ENCODE results near the gene ZCRB1. TPM values are rescaled to one million over a fixed set of nuclear protein-coding genes. Genes with fewer than 3 reads are reported as not detected.

The ZCRB1 gene
- total and polyA plus RNA-seq, 12 donors, result 26.1 to 79.2 (median 58.6) TPM

DNA sequence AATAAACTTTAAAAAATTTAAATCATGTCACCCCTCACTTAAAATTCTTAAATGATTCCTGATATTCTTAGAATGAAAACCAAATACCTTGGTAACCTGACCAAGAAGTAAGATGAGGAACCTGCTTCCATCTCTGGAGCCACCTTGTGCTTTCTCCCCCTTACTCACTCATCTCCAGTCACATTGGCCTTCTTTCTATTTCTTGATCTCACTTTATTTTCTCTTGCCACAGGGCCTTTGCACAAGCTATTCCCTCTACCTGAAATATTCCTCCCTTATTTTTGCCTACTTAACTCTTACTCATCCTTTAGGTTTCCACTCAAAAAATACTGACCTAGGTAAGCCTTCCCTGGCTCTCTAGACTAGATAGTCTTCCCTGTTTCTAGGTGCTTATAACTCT is 5.1 kb downstream of the ZCRB1 start:
- intact Hi-C loops (cut with DNase I), result loop anchor here in 3 of 10 donors (5.0 to 10.0 kb wide), 3 partner anchors 76 to 86 kb away; partner anchors contain the start of gene YAF2 (in 2 of the 3)
- TF ChIP-seq, protein P1, sequence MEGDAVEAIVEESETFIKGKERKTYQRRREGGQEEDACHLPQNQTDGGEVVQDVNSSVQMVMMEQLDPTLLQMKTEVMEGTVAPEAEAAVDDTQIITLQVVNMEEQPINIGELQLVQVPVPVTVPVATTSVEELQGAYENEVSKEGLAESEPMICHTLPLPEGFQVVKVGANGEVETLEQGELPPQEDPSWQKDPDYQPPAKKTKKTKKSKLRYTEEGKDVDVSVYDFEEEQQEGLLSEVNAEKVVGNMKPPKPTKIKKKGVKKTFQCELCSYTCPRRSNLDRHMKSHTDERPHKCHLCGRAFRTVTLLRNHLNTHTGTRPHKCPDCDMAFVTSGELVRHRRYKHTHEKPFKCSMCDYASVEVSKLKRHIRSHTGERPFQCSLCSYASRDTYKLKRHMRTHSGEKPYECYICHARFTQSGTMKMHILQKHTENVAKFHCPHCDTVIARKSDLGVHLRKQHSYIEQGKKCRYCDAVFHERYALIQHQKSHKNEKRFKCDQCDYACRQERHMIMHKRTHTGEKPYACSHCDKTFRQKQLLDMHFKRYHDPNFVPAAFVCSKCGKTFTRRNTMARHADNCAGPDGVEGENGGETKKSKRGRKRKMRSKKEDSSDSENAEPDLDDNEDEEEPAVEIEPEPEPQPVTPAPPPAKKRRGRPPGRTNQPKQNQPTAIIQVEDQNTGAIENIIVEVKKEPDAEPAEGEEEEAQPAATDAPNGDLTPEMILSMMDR (IDR thresholded peaks at IDR 0.05), result no peak
- Histone ChIP-seq H3K9me3 (no peaks in the 10 kb centered on the region), H3K27ac (no peak overlapping the region), H3K27me3 (no peaks in the 10 kb centered on the region), H3K36me3 (peaks cover 0 to 75% (median 11%) of the 10 kb centered on the region in 9 donors), H3K4me3 (no peak overlapping the region), H3K4me1 (peaks cover 0 to 10% (median 8%) of the 10 kb centered on the region in 9 donors)
- ATAC-seq, result no peak
- DNase-seq, result no peak

DNA sequence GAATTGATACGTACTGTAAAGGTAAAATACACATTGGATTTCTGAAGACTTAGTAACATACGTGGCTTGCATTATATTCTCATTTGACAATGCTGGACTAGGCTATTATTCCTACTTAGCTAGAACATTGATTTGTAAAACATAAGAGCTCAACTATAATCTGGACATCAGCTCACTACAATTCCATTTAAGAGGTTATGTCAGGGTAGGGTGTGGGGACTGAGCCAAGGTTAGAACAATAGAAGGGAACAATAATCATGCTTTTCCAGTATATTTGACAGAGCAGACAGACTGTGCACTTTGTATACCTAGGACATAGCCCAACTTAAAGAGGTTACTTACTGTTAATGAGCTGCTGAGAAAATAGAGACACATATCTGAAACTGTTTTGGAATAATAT is 10.8 kb downstream of the ZCRB1 start:
- intact Hi-C loops (cut with DNase I), result loop anchor here in 1 of 10 donors (10.0 kb wide), 1 partner anchor 70 kb away; no protein-coding TSS in a partner anchor
- peaks cover 0 to 95% (median 22%) of the 10 kb centered on the region in 9 donors for H3K36me3 ChIP-seq
- TF ChIP-seq, protein P1 (IDR thresholded peaks at IDR 0.05), result no peak
- peak in 3 of 8 donors; percentile 52 to 57 (median 55) for ATAC-seq
- no peak overlapping the region for H3K4me3 ChIP-seq
- H3K4me1 ChIP-seq, result peaks cover 0 to 5% (median 0%) of the 10 kb centered on the region in 9 donors
- no peaks in the 10 kb centered on the region for H3K9me3 ChIP-seq
- 76 to 88% methylated on average over 2 of the region's 2 CpGs for WGBS, 2 donors
- no peak for DNase-seq
- H3K27ac ChIP-seq, result no peak overlapping the region
- H3K27me3 ChIP-seq, result no peaks in the 10 kb centered on the region

DNA sequence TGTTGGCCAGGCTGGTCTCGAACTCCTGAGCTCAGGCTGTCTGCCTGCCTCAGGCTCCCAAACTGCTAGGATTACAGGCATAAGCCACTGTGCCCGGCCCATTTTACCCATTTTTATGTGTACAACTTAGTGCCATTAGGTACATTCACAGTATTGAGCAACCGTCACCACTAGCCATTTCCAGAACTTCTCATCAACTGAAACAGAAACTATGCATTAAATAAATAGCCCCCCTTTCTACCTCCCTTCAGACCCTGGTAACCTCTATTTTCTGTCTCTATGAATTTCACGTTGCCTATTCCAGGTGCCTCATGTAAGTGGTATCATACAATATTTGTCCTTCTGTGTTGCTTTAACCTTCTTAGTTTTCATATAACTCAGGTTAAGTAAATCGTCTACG is 15.9 kb downstream of the ZCRB1 start:
- H3K4me1 ChIP-seq, result peaks cover 0 to 5% (median 0%) of the 10 kb centered on the region in 9 donors
- no peak overlapping the region for H3K4me3 ChIP-seq
- no peak overlapping the region for H3K27ac ChIP-seq
- TF ChIP-seq, protein P1 (IDR thresholded peaks at IDR 0.05), result no peak
- H3K36me3 ChIP-seq, result peaks cover 0 to 51% (median 15%) of the 10 kb centered on the region in 9 donors
- DNase-seq (no peak), ATAC-seq (no peak)
- H3K27me3 ChIP-seq, result no peaks in the 10 kb centered on the region
- H3K9me3 ChIP-seq, result no peaks in the 10 kb centered on the region
- intact Hi-C loops (cut with DNase I), result loop anchor here in 1 of 10 donors (10.0 kb wide), 1 partner anchor 65 kb away; no protein-coding TSS in a partner anchor
- WGBS, 2 donors, result 90 to 91% methylated on average over 6 of the region's 6 CpGs

DNA sequence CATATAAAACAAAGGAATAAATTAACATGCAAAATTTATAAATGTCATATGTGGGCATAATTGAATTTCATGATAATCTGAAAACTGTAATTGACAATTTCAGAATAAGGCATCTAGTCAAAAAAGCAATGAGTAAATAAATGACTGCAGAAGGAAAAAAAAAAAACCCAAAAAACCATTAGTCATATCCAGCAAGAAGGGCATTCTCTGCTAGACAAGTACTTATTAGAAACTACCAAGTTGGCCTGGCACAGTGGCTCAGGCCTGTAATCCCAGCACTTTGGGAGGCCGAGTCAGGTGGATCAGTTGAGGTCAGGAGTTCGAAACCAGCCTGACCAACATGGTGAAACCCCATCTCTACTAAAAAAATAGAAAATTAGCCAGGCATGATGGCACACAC is 17.5 kb downstream of the ZCRB1 start:
- intact Hi-C loops (cut with DNase I), result no loop called here
- 98 to 100% methylated on average over 2 of the region's 2 CpGs for WGBS, 2 donors
- H3K36me3 ChIP-seq, result peaks cover 0 to 36% (median 12%) of the 10 kb centered on the region in 9 donors
- no peaks in the 10 kb centered on the region for H3K27me3 ChIP-seq
- no peaks in the 10 kb centered on the region for H3K9me3 ChIP-seq
- no peak overlapping the region for H3K27ac ChIP-seq
- TF ChIP-seq, protein P1 (IDR thresholded peaks at IDR 0.05), result no peak
- DNase-seq (no peak), ATAC-seq (no peak)
- no peaks in the 10 kb centered on the region for H3K4me1 ChIP-seq
- no peak overlapping the region for H3K4me3 ChIP-seq

Data from heart right ventricle (tissue), 16 donors.